HepG2 (cell line): ENCODE measurements around the gene PPP1R9A. TPM values are rescaled to one million over a fixed set of nuclear protein-coding genes. Genes with fewer than 3 reads are reported as not detected.

Experiments
- ATAC-seq: fragments of 200-7000 bp; cut with Tn5 transposase; 3 replicates; pipeline ENCODE4 v1.9.1; 2020; ENCODE audit warnings: mild to moderate bottlenecking, moderate library complexity
- BruUV-seq: library from RNA; stranded (reverse); fragments of 400-500 nt; replicated peaks from 2 replicates; lab custom pipeline; 2021; lab: Mats Ljungman, UMichigan
- CTCF ChIA-PET: fragments of 300-600 bp; formaldehyde crosslinking; extraction: SDS; loops from one replicate; lab custom pipeline; 2021; ENCODE audit warnings: low total read pairs, inconsistent platforms, low intra/inter-chr PET ratio; lab: Yijun Ruan, JAX
- POLR2A ChIA-PET: fragments of 350-600 bp; sonication (Branson Sonifier 250); formaldehyde crosslinking; loops from one replicate; lab custom pipeline; 2020; ENCODE audit warnings: antibody characterized with exemption, inconsistent platforms; lab: Yijun Ruan, JAX
- DNase-seq: peaks from one replicate; pipeline ENCODE4 v3.0.0-alpha.2; 2015; ENCODE audit warnings: low spot score
- FAIRE-seq: peaks from 3 replicates; lab custom pipeline; 2011; peaks lifted over from hg19 to GRCh38; lab: Jason Lieb, UNC
- H2AFZ ChIP-seq: one replicate; pipeline ENCODE4 v1.6.1; 2011; ENCODE audit warnings: low read length, inconsistent platforms
- H3K27ac ChIP-seq: fragments of 300-600 bp; 3 replicates; pipeline ENCODE4 v1.8.0; 2011; ENCODE audit warnings: mixed run types, mild to moderate bottlenecking, mixed read lengths, low read length, inconsistent platforms; ENCODE audit not compliant: insufficient read depth; ENCODE audit errors: extremely low read length
- H3K27me3 ChIP-seq, 2 experiments: fragments of 200-600 bp in 1 of 2; 2 replicates in 1 of 2; 3 replicates in 1 of 2; pipeline versions ENCODE4 v1.6.0 to v1.8.0; 2011; ENCODE audit warnings: low read length in 2 of 2, mild to moderate bottlenecking in 2 of 2, moderate library complexity in 2 of 2, inconsistent platforms in 1 of 2; ENCODE audit not compliant: insufficient read depth in 2 of 2, control insufficient read depth in 1 of 2
- H3K36me3 ChIP-seq, 2 experiments: fragments of 200-600 bp in 1 of 2; replicated peaks in 1 of 2; 2 replicates in 1 of 2; 3 replicates in 1 of 2; pipeline versions ENCODE4 v1.5.1 to v1.8.0; 2011; ENCODE audit warnings: low read length in 2 of 2, inconsistent platforms in 1 of 2; ENCODE audit not compliant: insufficient read depth in 2 of 2, control insufficient read depth in 1 of 2
- H3K4me1 ChIP-seq: 2 replicates; pipeline ENCODE4 v1.5.1; 2012; ENCODE audit warnings: low read length, inconsistent platforms; ENCODE audit not compliant: insufficient read depth
- H3K4me2 ChIP-seq: 2 replicates; pipeline ENCODE4 v1.6.0; 2011; ENCODE audit warnings: low read depth, low read length, inconsistent platforms
- H3K4me3 ChIP-seq, 3 experiments: fragments of 200-600 bp in 1 of 3; sonication (generic), shearing (Covaris generic) in 1 of 3; replicated peaks in 1 of 3; 2 replicates each; pipeline ENCODE4 v1.5.1; 2011 to 2016; ENCODE audit warnings: low read length in 3 of 3, inconsistent platforms in 2 of 3, low read depth in 2 of 3, mild to moderate bottlenecking in 2 of 3, control low read depth in 1 of 3, mixed read lengths in 1 of 3; ENCODE audit not compliant: insufficient read depth in 1 of 3
- H3K79me2 ChIP-seq: one replicate; pipeline ENCODE4 v1.6.1; 2011; ENCODE audit warnings: low read length, inconsistent platforms; ENCODE audit not compliant: insufficient read depth
- H3K9ac ChIP-seq: 2 replicates; pipeline ENCODE4 v1.6.0; 2011; ENCODE audit warnings: mild to moderate bottlenecking, low read depth, low read length, inconsistent platforms; ENCODE audit not compliant: insufficient read depth
- H3K9me3 ChIP-seq: 2 replicates; pipeline ENCODE4 v1.5.1; 2012; ENCODE audit warnings: mild to moderate bottlenecking, low read length
- H4K20me1 ChIP-seq: 2 replicates; pipeline ENCODE4 v1.6.0; 2011; ENCODE audit warnings: inconsistent platforms, mild to moderate bottlenecking, low read length, moderate library complexity; ENCODE audit not compliant: insufficient read depth
- KDM6A ChIP-seq: IDR thresholded peaks from 2 replicates; pipeline ENCODE4 v1.6.1; 2016; ENCODE audit warnings: low read depth
- NONO ChIP-seq, 2 experiments: fragments of 450-650 bp in 1 of 2; sonication (generic) in 1 of 2; formaldehyde crosslinking in 1 of 2; IDR thresholded peaks in 1 of 2; conservative IDR thresholded peaks in 1 of 2; 2 replicates each; pipeline versions ENCODE4 v1.6.1 to v1.8.0; 2017 to 2022; ENCODE audit warnings: mild to moderate bottlenecking in 1 of 2, missing genetic modification reagents in 1 of 2, moderate library complexity in 1 of 2
- PHB2 ChIP-seq: fragments of 450-650 bp; IDR thresholded peaks from 2 replicates; pipeline ENCODE4 v1.6.1; 2018; ENCODE audit not compliant: partially characterized antibody
- PHF5A ChIP-seq: IDR thresholded peaks from one replicate; pipeline ENCODE4 v1.6.1; 2018; ENCODE audit warnings: low read depth, missing genetic modification reagents; ENCODE audit not compliant: unreplicated experiment
- REL ChIP-seq: sonication (generic); formaldehyde crosslinking; conservative IDR thresholded peaks from 2 replicates; pipeline ENCODE4 v1.8.0; 2022; ENCODE audit warnings: mild to moderate bottlenecking, missing genetic modification reagents, moderate library complexity
- RELA ChIP-seq: sonication (generic); formaldehyde crosslinking; IDR thresholded peaks from 2 replicates; pipeline ENCODE4 v1.4.0; 2020; ENCODE audit warnings: missing genetic modification reagents
- RFXANK ChIP-seq: IDR thresholded peaks from 2 replicates; pipeline ENCODE4 v1.6.1; 2016
- TCF7L2 ChIP-seq: IDR thresholded peaks from 2 replicates; pipeline ENCODE4 v1.6.1; 2011; ENCODE audit warnings: mild to moderate bottlenecking, low read depth, low read length, moderate library complexity
- ZBTB21 ChIP-seq: sonication (generic); formaldehyde crosslinking; IDR thresholded peaks from 2 replicates; pipeline ENCODE4 v1.4.0; 2020; ENCODE audit warnings: missing genetic modification reagents
- ZBTB3 ChIP-seq: sonication (generic); formaldehyde crosslinking; IDR thresholded peaks from 2 replicates; pipeline ENCODE4 v1.4.0; 2020; ENCODE audit warnings: low read depth, mild to moderate bottlenecking, moderate library complexity, missing genetic modification reagents, borderline replicate concordance
- ZBTB42 ChIP-seq: sonication (generic); formaldehyde crosslinking; IDR thresholded peaks from 2 replicates; pipeline ENCODE4 v1.5.0; 2020; ENCODE audit warnings: mild to moderate bottlenecking, missing genetic modification reagents
- ZNF563 ChIP-seq: sonication (generic); formaldehyde crosslinking; IDR thresholded peaks from 2 replicates; pipeline ENCODE4 v1.8.0; 2022; ENCODE audit warnings: mild to moderate bottlenecking, moderate library complexity, missing genetic modification reagents
- WGBS: methylation state at CpG from one replicate; pipeline ENCODE4 v1.1.6; 2017; ENCODE audit warnings: low lambda C conversion rate; 5-methylcytosine and 5-hydroxymethylcytosine counted together
- in situ Hi-C: cut with HindIII; loops from 2 replicates; pipeline ENCODE4 v1.10.0; 2017; ENCODE audit warnings: low pct_unique_long_range_greater_than_20kb; ENCODE audit not compliant: extremely low pct_ligation_motif_present
- intact Hi-C: fragments of 100-400 bp; cut with micrococcal nuclease; formaldehyde crosslinking; loops from one replicate; pipeline ENCODE4 v1.10.0; 2022; ENCODE audit not compliant: unreplicated experiment
- polyA plus RNA-seq, 8 experiments: library from polyadenylated mRNA; depleted of rRNA in 3 of 8; stranded (reverse) in 7 of 8; unstranded in 1 of 8; fragments of >200 nt; fragmentation: Illumina TruSeq in 4 of 8; extraction: Trizol in 4 of 8; gene quantifications; 2 replicates each; pipeline versions ENCODE4 v1.2.1 to v1.2.3, GENCODE V29; 2011 to 2016; ENCODE audit warnings: low read depth in 4 of 8, missing spikeins in 1 of 8, mixed read lengths in 1 of 8; ENCODE audit not compliant: insufficient read depth in 1 of 8
- total RNA-seq, 5 experiments: library from RNA; depleted of rRNA; stranded (reverse); fragments of >200 nt; fragmentation: Illumina TruSeq; extraction: Trizol; gene quantifications; 2 replicates each; pipeline ENCODE4 v1.2.3, GENCODE V29; 2016; ENCODE audit warnings: low read depth in 1 of 5
- TF ChIP-seq, protein P1 (sequence below): sonication (generic); formaldehyde crosslinking; IDR thresholded peaks from 2 replicates; pipeline ENCODE4 v1.5.0; 2020; ENCODE audit warnings: mild to moderate bottlenecking, missing genetic modification reagents
- TF ChIP-seq, protein P2 (sequence below): sonication (generic); formaldehyde crosslinking; IDR thresholded peaks from 2 replicates; pipeline ENCODE4 v1.4.0; 2020; ENCODE audit warnings: missing genetic modification reagents, borderline replicate concordance
- TF ChIP-seq, protein P3 (sequence below): sonication (generic); formaldehyde crosslinking; IDR thresholded peaks from 2 replicates; pipeline ENCODE4 v1.5.0; 2020; ENCODE audit warnings: mild to moderate bottlenecking, missing genetic modification reagents

Gene PPP1R9A
- total and polyA plus RNA-seq, 2 of the 13 experiments (the other 11 are each of a cell fraction or from before 2014, with no cell fraction given) = 11.4 to 31.9 TPM

DNA sequence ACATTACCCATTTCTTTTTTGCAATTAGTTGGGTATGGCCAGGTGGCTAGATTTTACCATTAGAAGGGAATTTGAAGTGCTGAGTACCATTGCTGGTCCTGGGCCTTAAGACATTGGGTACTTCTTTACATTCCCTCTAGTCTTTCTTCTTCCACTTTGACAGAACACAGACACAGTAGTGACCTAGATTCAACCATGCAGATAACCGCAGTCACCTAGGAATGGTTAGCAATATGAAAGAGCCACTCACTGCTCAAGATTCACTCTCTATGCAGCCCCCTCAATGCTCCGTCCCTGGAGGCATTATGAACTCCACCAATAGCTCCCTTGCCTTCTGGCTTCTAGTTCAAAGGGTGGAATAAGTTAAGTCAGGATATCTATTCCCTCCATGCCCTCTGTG lies 433.1 kb downstream of the PPP1R9A start:
- no peak overlapping the region for H3K9ac ChIP-seq
- no peaks in the 10 kb centered on the region for H3K9me3 ChIP-seq
- ChIA-PET POLR2A (no interaction called here), CTCF (no interaction called here)
- no peak for ATAC-seq
- H2AFZ ChIP-seq = no peak overlapping the region
- no peaks in the 10 kb centered on the region for H3K27me3 ChIP-seq
- H3K4me3 ChIP-seq = no peak overlapping the region
- WGBS = 42% methylated on average over 2 of the region's 2 CpGs
- TF ChIP-seq KDM6A (CRISPR knock-in tag) = no peak
- TF ChIP-seq, protein P1, sequence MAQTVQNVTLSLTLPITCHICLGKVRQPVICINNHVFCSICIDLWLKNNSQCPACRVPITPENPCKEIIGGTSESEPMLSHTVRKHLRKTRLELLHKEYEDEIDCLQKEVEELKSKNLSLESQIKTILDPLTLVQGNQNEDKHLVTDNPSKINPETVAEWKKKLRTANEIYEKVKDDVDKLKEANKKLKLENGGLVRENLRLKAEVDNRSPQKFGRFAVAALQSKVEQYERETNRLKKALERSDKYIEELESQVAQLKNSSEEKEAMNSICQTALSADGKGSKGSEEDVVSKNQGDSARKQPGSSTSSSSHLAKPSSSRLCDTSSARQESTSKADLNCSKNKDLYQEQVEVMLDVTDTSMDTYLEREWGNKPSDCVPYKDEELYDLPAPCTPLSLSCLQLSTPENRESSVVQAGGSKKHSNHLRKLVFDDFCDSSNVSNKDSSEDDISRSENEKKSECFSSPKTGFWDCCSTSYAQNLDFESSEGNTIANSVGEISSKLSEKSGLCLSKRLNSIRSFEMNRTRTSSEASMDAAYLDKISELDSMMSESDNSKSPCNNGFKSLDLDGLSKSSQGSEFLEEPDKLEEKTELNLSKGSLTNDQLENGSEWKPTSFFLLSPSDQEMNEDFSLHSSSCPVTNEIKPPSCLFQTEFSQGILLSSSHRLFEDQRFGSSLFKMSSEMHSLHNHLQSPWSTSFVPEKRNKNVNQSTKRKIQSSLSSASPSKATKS (CRISPR knock-in tag) = no peak
- no peak for TF ChIP-seq ZBTB3 (CRISPR knock-in tag)
- no peak for TF ChIP-seq PHB2
- TF ChIP-seq, protein P2, sequence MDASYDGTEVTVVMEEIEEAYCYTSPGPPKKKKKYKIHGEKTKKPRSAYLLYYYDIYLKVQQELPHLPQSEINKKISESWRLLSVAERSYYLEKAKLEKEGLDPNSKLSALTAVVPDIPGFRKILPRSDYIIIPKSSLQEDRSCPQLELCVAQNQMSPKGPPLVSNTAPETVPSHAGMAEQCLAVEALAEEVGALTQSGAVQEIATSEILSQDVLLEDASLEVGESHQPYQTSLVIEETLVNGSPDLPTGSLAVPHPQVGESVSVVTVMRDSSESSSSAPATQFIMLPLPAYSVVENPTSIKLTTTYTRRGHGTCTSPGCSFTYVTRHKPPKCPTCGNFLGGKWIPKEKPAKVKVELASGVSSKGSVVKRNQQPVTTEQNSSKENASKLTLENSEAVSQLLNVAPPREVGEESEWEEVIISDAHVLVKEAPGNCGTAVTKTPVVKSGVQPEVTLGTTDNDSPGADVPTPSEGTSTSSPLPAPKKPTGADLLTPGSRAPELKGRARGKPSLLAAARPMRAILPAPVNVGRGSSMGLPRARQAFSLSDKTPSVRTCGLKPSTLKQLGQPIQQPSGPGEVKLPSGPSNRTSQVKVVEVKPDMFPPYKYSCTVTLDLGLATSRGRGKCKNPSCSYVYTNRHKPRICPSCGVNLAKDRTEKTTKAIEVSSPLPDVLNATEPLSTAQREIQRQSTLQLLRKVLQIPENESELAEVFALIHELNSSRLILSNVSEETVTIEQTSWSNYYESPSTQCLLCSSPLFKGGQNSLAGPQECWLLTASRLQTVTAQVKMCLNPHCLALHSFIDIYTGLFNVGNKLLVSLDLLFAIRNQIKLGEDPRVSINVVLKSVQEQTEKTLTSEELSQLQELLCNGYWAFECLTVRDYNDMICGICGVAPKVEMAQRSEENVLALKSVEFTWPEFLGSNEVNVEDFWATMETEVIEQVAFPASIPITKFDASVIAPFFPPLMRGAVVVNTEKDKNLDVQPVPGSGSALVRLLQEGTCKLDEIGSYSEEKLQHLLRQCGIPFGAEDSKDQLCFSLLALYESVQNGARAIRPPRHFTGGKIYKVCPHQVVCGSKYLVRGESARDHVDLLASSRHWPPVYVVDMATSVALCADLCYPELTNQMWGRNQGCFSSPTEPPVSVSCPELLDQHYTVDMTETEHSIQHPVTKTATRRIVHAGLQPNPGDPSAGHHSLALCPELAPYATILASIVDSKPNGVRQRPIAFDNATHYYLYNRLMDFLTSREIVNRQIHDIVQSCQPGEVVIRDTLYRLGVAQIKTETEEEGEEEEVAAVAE (CRISPR knock-in tag) = no peak
- no peak for TF ChIP-seq TCF7L2
- TF ChIP-seq ZBTB42 (CRISPR knock-in tag) = no peak
- no peak for TF ChIP-seq RFXANK (CRISPR knock-in tag)
- TF ChIP-seq, protein P3, sequence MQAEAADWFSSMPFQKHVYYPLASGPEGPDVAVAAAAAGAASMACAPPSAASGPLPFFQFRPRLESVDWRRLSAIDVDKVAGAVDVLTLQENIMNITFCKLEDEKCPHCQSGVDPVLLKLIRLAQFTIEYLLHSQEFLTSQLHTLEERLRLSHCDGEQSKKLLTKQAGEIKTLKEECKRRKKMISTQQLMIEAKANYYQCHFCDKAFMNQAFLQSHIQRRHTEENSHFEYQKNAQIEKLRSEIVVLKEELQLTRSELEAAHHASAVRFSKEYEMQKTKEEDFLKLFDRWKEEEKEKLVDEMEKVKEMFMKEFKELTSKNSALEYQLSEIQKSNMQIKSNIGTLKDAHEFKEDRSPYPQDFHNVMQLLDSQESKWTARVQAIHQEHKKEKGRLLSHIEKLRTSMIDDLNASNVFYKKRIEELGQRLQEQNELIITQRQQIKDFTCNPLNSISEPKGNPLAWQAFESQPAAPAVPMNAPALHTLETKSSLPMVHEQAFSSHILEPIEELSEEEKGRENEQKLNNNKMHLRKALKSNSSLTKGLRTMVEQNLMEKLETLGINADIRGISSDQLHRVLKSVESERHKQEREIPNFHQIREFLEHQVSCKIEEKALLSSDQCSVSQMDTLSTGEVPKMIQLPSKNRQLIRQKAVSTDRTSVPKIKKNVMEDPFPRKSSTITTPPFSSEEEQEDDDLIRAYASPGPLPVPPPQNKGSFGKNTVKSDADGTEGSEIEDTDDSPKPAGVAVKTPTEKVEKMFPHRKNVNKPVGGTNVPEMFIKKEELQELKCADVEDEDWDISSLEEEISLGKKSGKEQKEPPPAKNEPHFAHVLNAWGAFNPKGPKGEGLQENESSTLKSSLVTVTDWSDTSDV (CRISPR knock-in tag) = no peak
- no peak for TF ChIP-seq ZNF563 (CRISPR knock-in tag)
- no peak for TF ChIP-seq REL
- TF ChIP-seq PHF5A (CRISPR knock-in tag) = no peak
- no peak for TF ChIP-seq RELA (CRISPR knock-in tag)
- no peak for TF ChIP-seq NONO (IDR thresholded peaks at IDR 0.05)
- no peak for TF ChIP-seq NONO (CRISPR knock-in tag; conservative IDR thresholded peaks at IDR 0.05)
- no peak for TF ChIP-seq ZBTB21 (CRISPR knock-in tag)
- no peak overlapping the region for H3K27ac ChIP-seq
- intact Hi-C loops = no loop called here
- BruUV-seq = no TSS peak
- no peak for DNase-seq
- H4K20me1 ChIP-seq = no peaks in the 10 kb centered on the region
- in situ Hi-C loops = loop anchor here (5.0 to 25.0 kb wide), 2 partner anchors 137 to 347 kb away; no protein-coding TSS in a partner anchor
- no peak for FAIRE-seq
- H3K36me3 ChIP-seq = no peaks in the 10 kb centered on the region
- H3K4me2 ChIP-seq = no peak overlapping the region
- H3K4me1 ChIP-seq = peaks cover 13% of the 10 kb centered on the region
- H3K79me2 ChIP-seq = no peaks in the 10 kb centered on the region
